HUES64 (cell line): ENCODE measurements around the gene ZNF776.
A peak's percentile ranks its signal among the peaks of the same experiment; 100 is the strongest.
"Not testable (repeated sequence)": the region's sequence is repeated elsewhere in the genome, so short reads cannot be mapped to it uniquely, and the experiment has no call there.

Experiments
- H3K27ac ChIP-seq: 2 replicates; pipeline ENCODE4 v1.7.0; 2013; ENCODE audit warnings: low read depth, low read length, inconsistent platforms
- H3K27me3 ChIP-seq: 2 replicates; pipeline ENCODE4 v1.6.1; 2013; ENCODE audit warnings: mild to moderate bottlenecking, low read length; ENCODE audit not compliant: insufficient read depth
- H3K36me3 ChIP-seq: 2 replicates; pipeline ENCODE4 v1.6.1; 2013; ENCODE audit warnings: mild to moderate bottlenecking, low read length; ENCODE audit not compliant: insufficient read depth
- H3K4me1 ChIP-seq: 2 replicates; pipeline ENCODE4 v1.6.1; 2013; ENCODE audit warnings: mild to moderate bottlenecking, low read length, moderate library complexity; ENCODE audit not compliant: insufficient read depth
- H3K4me3 ChIP-seq: 2 replicates; pipeline ENCODE4 v1.5.1; 2013; ENCODE audit warnings: mild to moderate bottlenecking, low read length, moderate library complexity
- H3K9ac ChIP-seq: 2 replicates; pipeline ENCODE4 v1.6.1; 2013; ENCODE audit warnings: mild to moderate bottlenecking, low read depth, low read length
- H3K9me3 ChIP-seq: 2 replicates; pipeline ENCODE4 v1.6.1; 2013; ENCODE audit warnings: low read depth, low read length; ENCODE audit not compliant: insufficient read depth
- WGBS: fragments of 150-250, 120-280 bp; methylation state at CpG from one replicate; pipeline ENCODE4 v1.1.7; 2013; ENCODE audit warnings: missing lambda C conversion rate; 5-methylcytosine and 5-hydroxymethylcytosine counted together

The ZNF776 gene

DNA sequence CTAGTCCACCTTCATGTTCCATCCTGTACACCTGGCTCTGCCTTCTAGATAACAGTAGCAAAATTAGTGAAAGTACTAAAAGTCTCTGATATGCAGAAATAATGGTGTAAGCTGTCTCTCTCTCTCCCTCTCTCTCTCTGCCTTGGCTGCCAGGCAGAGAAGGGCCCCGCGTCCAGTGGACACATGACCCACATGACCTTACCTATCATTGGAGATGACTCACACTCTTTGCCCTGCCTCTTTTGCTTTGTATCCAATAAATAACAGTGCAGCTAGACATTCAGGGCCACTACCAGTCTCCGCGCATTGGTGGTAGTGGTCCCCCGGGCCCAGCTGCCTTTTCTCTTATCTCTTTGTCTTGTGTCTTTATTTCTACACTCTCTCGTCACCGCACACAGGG is 7.8 kb upstream of the ZNF776 start:
- H3K4me3 ChIP-seq, H3K9me3 ChIP-seq, H3K4me1 ChIP-seq, H3K9ac ChIP-seq, H3K27me3 ChIP-seq, H3K36me3 ChIP-seq, H3K27ac ChIP-seq: not testable (repeated sequence)
- WGBS, result 95% methylated on average over 6 of the region's 7 CpGs

GRCh38 chr19:57747472-57747807 is 825 bp downstream of the ZNF776 start:
- Histone ChIP-seq H3K9ac (peak overlapping the region; percentile 86), H3K27me3 (no peaks in the 10 kb centered on the region), H3K9me3 (no peaks in the 10 kb centered on the region), H3K27ac (no peak overlapping the region), H3K4me3 (peak overlapping the region; percentile 91), H3K36me3 (peaks cover 41% of the 10 kb centered on the region), H3K4me1 (peaks cover 6% of the 10 kb centered on the region; the same call in 1 of the 2 replicates)
- WGBS, result 22% methylated on average over 5 of the region's 6 CpGs

DNA sequence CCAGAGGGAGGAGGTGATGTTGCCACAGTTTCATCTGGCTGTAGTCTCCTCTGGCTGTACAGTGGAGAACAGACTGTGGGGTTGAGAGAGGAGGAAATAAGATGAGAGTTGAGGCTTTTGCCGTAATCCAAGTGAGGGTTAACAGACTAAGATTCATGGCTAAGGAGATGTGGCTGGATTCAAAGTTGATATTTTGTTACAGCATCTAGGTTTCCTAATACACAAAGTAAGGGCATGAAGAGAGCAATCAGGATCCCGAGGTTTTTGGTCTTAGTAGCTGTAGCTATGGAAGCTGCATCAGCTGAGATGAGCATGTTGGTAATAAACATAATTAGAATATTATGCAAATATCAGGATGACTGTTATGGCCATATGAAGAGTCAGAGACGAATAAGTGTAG is 1.4 kb downstream of the ZNF776 start:
- 88% methylated on average over 3 of the region's 3 CpGs for WGBS
- Histone ChIP-seq H3K36me3 (peaks cover 47% of the 10 kb centered on the region), H3K27me3 (no peaks in the 10 kb centered on the region), H3K27ac (no peak overlapping the region), H3K9ac (0 out of 2 replicates have a peak overlapping the region, but pooled peaks have one; percentile 86), H3K9me3 (no peaks in the 10 kb centered on the region), H3K4me3 (peak overlapping the region; percentile 91), H3K4me1 (peaks cover 6% of the 10 kb centered on the region; the same call in 1 of the 2 replicates)

GRCh38 chr19:57754091-57754673 is 7.6 kb downstream of the ZNF776 start:
- H3K4me3 ChIP-seq, result no peak overlapping the region
- H3K36me3 ChIP-seq, result peaks cover 94% of the 10 kb centered on the region
- WGBS, result 97% methylated on average over 10 of the region's 10 CpGs

GRCh38 chr19:57755031-57755430 is 8.4 kb downstream of the ZNF776 start:
- no peaks in the 10 kb centered on the region for H3K4me1 ChIP-seq
- H3K36me3 ChIP-seq, result peaks cover 93% of the 10 kb centered on the region
- no peak overlapping the region for H3K4me3 ChIP-seq
- H3K27me3 ChIP-seq, result no peaks in the 10 kb centered on the region
- H3K9me3 ChIP-seq, result no peaks in the 10 kb centered on the region
- WGBS, result 98% methylated on average over 4 of the region's 4 CpGs
- no peak overlapping the region for H3K27ac ChIP-seq
- H3K9ac ChIP-seq, result no peak overlapping the region

More at GRCh38 chr19:57754091-57754673, 7.6 kb downstream of the ZNF776 start:
- Histone ChIP-seq H3K4me1 (no peaks in the 10 kb centered on the region), H3K9me3 (no peaks in the 10 kb centered on the region), H3K27me3 (no peaks in the 10 kb centered on the region), H3K9ac (no peak overlapping the region), H3K27ac (no peak overlapping the region)

DNA sequence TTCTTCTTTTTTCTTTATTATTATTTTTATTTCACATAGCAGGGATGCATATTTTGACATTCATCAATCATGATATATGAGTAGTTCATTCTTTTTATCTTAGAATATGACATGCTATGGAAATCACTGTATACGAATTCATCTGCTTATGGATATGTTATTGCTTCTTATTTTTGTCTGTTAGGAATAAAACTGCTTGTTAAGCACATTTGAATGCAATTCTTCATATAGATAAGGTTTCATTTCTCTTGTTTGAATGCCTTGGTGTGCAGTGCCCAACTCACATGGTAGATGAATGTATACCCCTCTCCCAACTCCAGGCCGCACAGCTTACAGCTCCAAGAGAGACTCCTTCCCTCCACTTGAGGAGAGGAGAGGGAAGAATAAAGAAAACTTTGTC is 11.3 kb downstream of the ZNF776 start:
- no peaks in the 10 kb centered on the region for H3K4me1 ChIP-seq
- 86% methylated on average over 1 of the region's 2 CpGs for WGBS
- no peak overlapping the region for H3K27ac ChIP-seq
- H3K9ac ChIP-seq, result no peak overlapping the region
- H3K4me3 ChIP-seq, result no peak overlapping the region
- no peaks in the 10 kb centered on the region for H3K9me3 ChIP-seq
- no peaks in the 10 kb centered on the region for H3K27me3 ChIP-seq
- H3K36me3 ChIP-seq, result peaks cover 77% of the 10 kb centered on the region

GRCh38 chr19:57759096-57759495 is 12.5 kb downstream of the ZNF776 start:
- Histone ChIP-seq H3K27me3 (no peaks in the 10 kb centered on the region), H3K9me3 (no peaks in the 10 kb centered on the region), H3K4me3 (no peak overlapping the region), H3K27ac (no peak overlapping the region), H3K36me3 (peaks cover 65% of the 10 kb centered on the region), H3K9ac (no peak overlapping the region), H3K4me1 (no peaks in the 10 kb centered on the region)
- WGBS, result 99% methylated on average over 2 of the region's 2 CpGs

GRCh38 chr19:57769345-57770131 is 22.9 kb downstream of the ZNF776 start, which contains the start of gene ZNF586:
Gene ZNF586, plus strand, starts transcription at chr19:57769676. Its CDS starts 167 bp downstream, at chr19:57769843.
- H3K27me3 ChIP-seq, result no peaks in the 10 kb centered on the region
- H3K4me1 ChIP-seq, result no peaks in the 10 kb centered on the region
- WGBS, result 4% methylated on average over 61 of the region's 61 CpGs
- H3K9me3 ChIP-seq, result no peaks in the 10 kb centered on the region
- peak within 1 kb of the TSS; percentile 66 for H3K9ac ChIP-seq
- peaks cover 27% of the 10 kb centered on the region for H3K36me3 ChIP-seq
- peak within 1 kb of the TSS; percentile 70; the same call in 1 of the 2 replicates for H3K27ac ChIP-seq
- peak within 1 kb of the TSS; percentile 74 for H3K4me3 ChIP-seq

DNA sequence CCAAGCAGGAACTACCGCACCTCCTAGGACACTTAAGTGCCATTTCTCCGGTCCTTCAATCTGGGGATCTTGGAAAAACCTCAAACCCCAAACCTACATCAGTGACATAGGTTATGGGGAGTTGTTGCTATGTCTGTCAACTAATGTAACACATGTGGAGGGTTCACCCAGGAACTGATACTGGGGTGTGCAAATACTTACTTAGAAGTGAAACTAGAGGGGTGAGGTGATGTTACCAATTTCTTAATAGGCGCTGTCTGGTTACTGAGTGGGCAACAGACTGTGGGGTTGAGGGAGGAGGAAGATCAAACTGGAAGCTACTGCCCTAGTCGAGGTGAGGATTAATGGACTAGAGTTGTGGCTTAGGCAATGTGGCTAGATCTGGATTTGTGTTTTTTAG is 24.8 kb downstream of the ZNF776 start:
- H3K4me3 ChIP-seq, result no peak overlapping the region
- H3K4me1 ChIP-seq, result no peaks in the 10 kb centered on the region
- no peaks in the 10 kb centered on the region for H3K27me3 ChIP-seq
- no peak overlapping the region for H3K9ac ChIP-seq
- WGBS, result 93% methylated on average over 4 of the region's 4 CpGs
- peaks cover 37% of the 10 kb centered on the region for H3K36me3 ChIP-seq
- H3K27ac ChIP-seq, result no peak overlapping the region
- no peaks in the 10 kb centered on the region for H3K9me3 ChIP-seq

- H3K9ac ChIP-seq, result no peak overlapping the region
- H3K36me3 ChIP-seq, result peaks cover 55% of the 10 kb centered on the region
- H3K27ac ChIP-seq, result no peak overlapping the region
- no peaks in the 10 kb centered on the region for H3K4me1 ChIP-seq
- H3K27me3 ChIP-seq, result no peaks in the 10 kb centered on the region
- peaks cover 2% of the 10 kb centered on the region; the same call in 1 of the 2 replicates for H3K9me3 ChIP-seq
- H3K4me3 ChIP-seq, result no peak overlapping the region
- WGBS, result 99% methylated on average over 3 of the region's 3 CpGs
These were observed 26.9 kb downstream of the ZNF776 start for GRCh38 chr19:57773488-57773887.

- Histone ChIP-seq H3K9ac (no peak overlapping the region), H3K4me3 (no peak overlapping the region), H3K36me3 (peaks cover 82% of the 10 kb centered on the region), H3K9me3 (peaks cover 18% of the 10 kb centered on the region), H3K27me3 (no peaks in the 10 kb centered on the region), H3K4me1 (no peaks in the 10 kb centered on the region), H3K27ac (no peak overlapping the region)
- 91% methylated on average over 6 of the region's 6 CpGs for WGBS
These were observed 30.2 kb downstream of the ZNF776 start for GRCh38 chr19:57776764-57777296.
